MCF 10A (cell line): ENCODE results near the gene ARHGAP18. TPM values are rescaled to one million over a fixed set of nuclear protein-coding genes. Genes with fewer than 3 reads are reported as not detected.

Source experiments
- BruUV-seq: library from RNA; stranded (reverse); fragments of 400-500 nt; replicated peaks from 2 replicates; lab custom pipeline; 2021; lab: Mats Ljungman, UMichigan
- CTCF ChIA-PET: fragments of 300-600 bp; sonication (Branson Sonifier 250); formaldehyde crosslinking; extraction: SDS; loops from one replicate; lab custom pipeline; 2021; ENCODE audit warnings: antibody characterized with exemption, inconsistent platforms; lab: Yijun Ruan, JAX
- POLR2A ChIA-PET: fragments of 300-600, 350-650 bp; sonication (Branson Sonifier 250); formaldehyde crosslinking; extraction: SDS; loops from one replicate; lab custom pipeline; 2020; ENCODE audit warnings: antibody characterized with exemption, inconsistent platforms; lab: Yijun Ruan, JAX
- DNase-seq: peaks from one replicate; pipeline ENCODE4 v3.0.0-alpha.2; 2018; ENCODE audit not compliant: unreplicated experiment
- H3K27ac Mint-ChIP-seq: one replicate; pipeline ENCODE4 v1.8.0; 2022; ENCODE audit warnings: mild to moderate bottlenecking, low read depth, mixed read lengths; ENCODE audit not compliant: unreplicated experiment
- H3K27me3 Mint-ChIP-seq: one replicate; pipeline ENCODE4 v1.8.0; 2022; ENCODE audit warnings: mixed read lengths; ENCODE audit not compliant: insufficient read depth, unreplicated experiment
- H3K36me3 Mint-ChIP-seq: one replicate; pipeline ENCODE4 v1.8.0; 2022; ENCODE audit warnings: mild to moderate bottlenecking, moderate library complexity, mixed read lengths; ENCODE audit not compliant: insufficient read depth, unreplicated experiment
- H3K4me1 Mint-ChIP-seq: one replicate; pipeline ENCODE4 v1.8.0; 2022; ENCODE audit warnings: mixed read lengths; ENCODE audit not compliant: insufficient read depth, unreplicated experiment
- H3K4me3 Mint-ChIP-seq: one replicate; pipeline ENCODE4 v1.8.0; 2022; ENCODE audit warnings: mild to moderate bottlenecking, moderate library complexity, mixed read lengths; ENCODE audit not compliant: unreplicated experiment
- H3K9me3 Mint-ChIP-seq: one replicate; pipeline ENCODE4 v1.8.0; 2022; ENCODE audit warnings: mixed read lengths; ENCODE audit not compliant: unreplicated experiment
- intact Hi-C: fragments of 100-400 bp; cut with micrococcal nuclease; formaldehyde crosslinking; loops from 2 replicates; pipeline ENCODE4 v1.14.1; 2022
- total RNA-seq: library from RNA; stranded (reverse); gene quantifications from 2 replicates; pipeline ENCODE4 v1.2.3, GENCODE V29; 2022
- TF ChIP-seq, protein P1 (sequence below): fragments of 200-600 bp; IDR thresholded peaks from one replicate; pipeline ENCODE4 v1.8.0; 2022; ENCODE audit warnings: antibody characterized with exemption, mild to moderate bottlenecking; ENCODE audit not compliant: unreplicated experiment

The ARHGAP18 gene
- total RNA-seq, 1 experiment from 2014 or later = 22.9 TPM

DNA sequence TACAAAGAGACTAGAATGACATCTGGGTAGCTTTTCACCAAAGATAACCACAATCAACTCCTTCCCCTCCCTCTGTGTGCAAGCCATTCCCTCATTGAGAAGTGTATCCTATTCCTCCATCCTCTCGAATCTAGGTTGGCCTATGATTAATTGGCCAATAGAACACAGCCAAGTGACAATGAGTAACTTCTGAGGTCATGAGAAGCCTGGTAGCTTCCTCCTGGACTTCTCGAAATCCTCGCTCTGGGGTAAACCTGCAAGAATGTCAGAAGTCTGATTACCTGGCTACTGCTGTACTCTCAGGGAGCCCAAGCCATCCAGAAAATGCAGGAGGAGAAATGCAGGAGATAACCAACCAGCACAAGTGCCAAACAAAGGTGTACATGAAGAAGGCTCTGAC is 13.1 kb downstream of the ARHGAP18 start:
- H3K4me3 Mint-ChIP-seq = no peak overlapping the region
- H3K9me3 Mint-ChIP-seq = no peaks in the 10 kb centered on the region
- no TSS peak for BruUV-seq
- POLR2A ChIA-PET = interaction anchor here (0.9 kb wide), 1 partner anchor 10 kb away, joined by 3 read pairs; no protein-coding TSS in a partner anchor
- no peaks in the 10 kb centered on the region for H3K36me3 Mint-ChIP-seq
- TF ChIP-seq, protein P1, sequence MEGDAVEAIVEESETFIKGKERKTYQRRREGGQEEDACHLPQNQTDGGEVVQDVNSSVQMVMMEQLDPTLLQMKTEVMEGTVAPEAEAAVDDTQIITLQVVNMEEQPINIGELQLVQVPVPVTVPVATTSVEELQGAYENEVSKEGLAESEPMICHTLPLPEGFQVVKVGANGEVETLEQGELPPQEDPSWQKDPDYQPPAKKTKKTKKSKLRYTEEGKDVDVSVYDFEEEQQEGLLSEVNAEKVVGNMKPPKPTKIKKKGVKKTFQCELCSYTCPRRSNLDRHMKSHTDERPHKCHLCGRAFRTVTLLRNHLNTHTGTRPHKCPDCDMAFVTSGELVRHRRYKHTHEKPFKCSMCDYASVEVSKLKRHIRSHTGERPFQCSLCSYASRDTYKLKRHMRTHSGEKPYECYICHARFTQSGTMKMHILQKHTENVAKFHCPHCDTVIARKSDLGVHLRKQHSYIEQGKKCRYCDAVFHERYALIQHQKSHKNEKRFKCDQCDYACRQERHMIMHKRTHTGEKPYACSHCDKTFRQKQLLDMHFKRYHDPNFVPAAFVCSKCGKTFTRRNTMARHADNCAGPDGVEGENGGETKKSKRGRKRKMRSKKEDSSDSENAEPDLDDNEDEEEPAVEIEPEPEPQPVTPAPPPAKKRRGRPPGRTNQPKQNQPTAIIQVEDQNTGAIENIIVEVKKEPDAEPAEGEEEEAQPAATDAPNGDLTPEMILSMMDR = no peak
- H3K4me1 Mint-ChIP-seq = peaks cover 40% of the 10 kb centered on the region
- no peak for DNase-seq
- peak overlapping the region; percentile 85 for H3K27ac Mint-ChIP-seq
- intact Hi-C loops = no loop called here
- CTCF ChIA-PET = interaction anchor here (0.9 to 1.3 kb wide), 2 partner anchors 11 to 13 kb away, joined by 4 to 5 read pairs; no protein-coding TSS in a partner anchor
- no peaks in the 10 kb centered on the region for H3K27me3 Mint-ChIP-seq

DNA sequence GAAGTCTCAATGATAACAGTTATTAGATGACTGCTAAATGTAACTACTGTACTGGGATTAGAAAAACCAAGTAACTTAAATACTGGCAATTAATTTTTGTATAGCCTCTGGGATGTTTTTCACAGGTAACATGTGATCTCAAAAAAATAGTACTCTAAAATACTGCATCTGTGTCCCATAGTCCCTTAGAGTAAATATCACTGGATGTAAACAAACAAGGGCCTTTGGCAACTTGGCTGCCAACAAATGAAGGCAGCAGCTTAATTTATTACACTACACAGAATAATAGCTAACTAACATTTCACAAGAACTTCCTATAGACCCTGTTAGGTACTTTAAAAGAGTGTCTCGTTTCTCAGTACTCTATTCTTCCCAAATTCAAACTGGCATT is 14.0 kb downstream of the ARHGAP18 start:
- Mint-ChIP-seq H3K4me1 (peaks cover 41% of the 10 kb centered on the region), H3K27me3 (no peaks in the 10 kb centered on the region), H3K4me3 (no peak overlapping the region), H3K27ac (peak overlapping the region; percentile 85), H3K9me3 (no peaks in the 10 kb centered on the region), H3K36me3 (no peaks in the 10 kb centered on the region)
- BruUV-seq = no TSS peak
- POLR2A ChIA-PET = interaction anchor here (0.7 to 1.8 kb wide), 4 partner anchors 11 to 14 kb away, joined by 3 to 8 read pairs (median 6); partner anchors contain the start of gene ARHGAP18
- intact Hi-C loops = no loop called here
- TF ChIP-seq, protein P1 = no peak
- no peak for DNase-seq
- CTCF ChIA-PET = interaction anchor here (1.3 kb wide), 1 partner anchor 12 kb away, joined by 4 read pairs; no protein-coding TSS in a partner anchor

DNA sequence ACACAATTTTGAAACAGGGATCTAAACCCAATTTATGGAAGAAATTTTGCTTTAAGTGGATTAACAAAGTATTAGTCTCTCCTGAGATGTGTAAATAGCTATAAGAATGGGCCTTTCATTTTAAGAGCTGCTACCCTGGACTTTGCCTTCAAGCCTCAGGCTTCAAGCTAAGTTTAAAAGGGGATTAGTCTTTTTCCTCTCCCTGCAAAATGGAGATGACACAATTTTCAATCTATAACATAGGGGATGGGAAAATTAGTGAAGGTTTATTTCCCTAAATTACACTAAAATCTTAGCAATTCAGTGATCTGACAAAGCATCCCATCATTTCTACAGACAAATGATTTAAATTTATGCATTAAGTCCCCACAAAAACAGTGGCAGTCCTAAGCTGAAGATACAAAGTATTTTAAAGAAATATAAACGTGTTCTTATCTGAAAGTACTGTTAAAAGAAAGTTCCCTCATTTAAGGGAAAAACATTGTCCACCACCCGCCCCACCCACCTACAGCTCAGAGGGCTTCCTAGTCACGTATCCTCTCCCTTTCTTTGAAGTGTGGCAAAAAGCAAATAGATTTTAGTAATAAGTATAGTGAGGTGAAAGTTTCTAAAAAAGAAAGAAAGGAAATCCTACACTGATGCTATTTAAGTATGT is 14.5 kb downstream of the ARHGAP18 start:
- intact Hi-C loops = no loop called here
- BruUV-seq = no TSS peak
- CTCF ChIA-PET = interaction anchor here (1.3 kb wide), 1 partner anchor 12 kb away, joined by 4 read pairs; no protein-coding TSS in a partner anchor
- Mint-ChIP-seq H3K9me3 (no peaks in the 10 kb centered on the region), H3K36me3 (no peaks in the 10 kb centered on the region), H3K4me1 (peaks cover 44% of the 10 kb centered on the region), H3K27ac (peak overlapping the region; percentile 85), H3K4me3 (no peak overlapping the region), H3K27me3 (no peaks in the 10 kb centered on the region)
- TF ChIP-seq, protein P1 = no peak
- POLR2A ChIA-PET = interaction anchor here (1.3 to 1.8 kb wide), 4 partner anchors 12 to 18 kb away, joined by 4 to 8 read pairs (median 8); partner anchors contain the start of gene ARHGAP18
- DNase-seq = no peak

DNA sequence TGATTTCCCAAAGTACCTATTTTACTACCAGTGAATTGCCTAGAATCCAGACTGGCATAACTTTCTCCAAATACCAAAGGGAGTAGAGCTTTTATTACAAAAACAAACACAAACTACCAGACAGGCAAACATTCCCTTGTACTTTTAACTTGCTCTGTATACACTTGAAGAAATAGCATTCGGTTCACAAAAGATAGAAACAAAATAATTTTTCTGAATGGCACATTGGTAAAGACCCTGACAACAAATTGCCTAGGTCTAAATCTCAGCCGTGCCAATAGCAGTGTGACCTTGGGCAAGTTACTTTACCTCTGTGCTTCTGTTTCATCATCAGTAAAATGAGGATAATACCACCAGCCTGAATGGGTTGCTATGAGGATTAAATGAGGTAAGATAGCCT is 15.9 kb downstream of the ARHGAP18 start:
- ChIA-PET POLR2A (interaction anchor here (0.7 to 1.5 kb wide), 4 partner anchors 10 to 17 kb away, joined by 4 to 8 read pairs (median 4); partner anchors contain the start of gene ARHGAP18), CTCF (interaction anchor here (0.6 kb wide), 1 partner anchor 25 kb away, joined by 4 read pairs; no protein-coding TSS in a partner anchor)
- Mint-ChIP-seq H3K4me1 (peaks cover 34% of the 10 kb centered on the region), H3K9me3 (no peaks in the 10 kb centered on the region), H3K27me3 (no peaks in the 10 kb centered on the region), H3K27ac (no peak overlapping the region), H3K4me3 (no peak overlapping the region), H3K36me3 (no peaks in the 10 kb centered on the region)
- no TSS peak for BruUV-seq
- intact Hi-C loops = no loop called here
- TF ChIP-seq, protein P1 = no peak
- no peak for DNase-seq
